A204.1 (cell line): ENCODE measurements around the gene PARS2.

ENCODE experiments used
- FAIRE-seq: peaks from 2 replicates; lab custom pipeline; 2012; peaks lifted over from hg19 to GRCh38; lab: Jason Lieb, UNC

Gene PARS2

GRCh38 chr1:54736685-54737084, 27.6 kb downstream of the PARS2 start:
- FAIRE-seq, result no peak

- no peak for FAIRE-seq
Measured at GRCh38 chr1:54728027-54728426, 36.3 kb downstream of the PARS2 start.

DNA sequence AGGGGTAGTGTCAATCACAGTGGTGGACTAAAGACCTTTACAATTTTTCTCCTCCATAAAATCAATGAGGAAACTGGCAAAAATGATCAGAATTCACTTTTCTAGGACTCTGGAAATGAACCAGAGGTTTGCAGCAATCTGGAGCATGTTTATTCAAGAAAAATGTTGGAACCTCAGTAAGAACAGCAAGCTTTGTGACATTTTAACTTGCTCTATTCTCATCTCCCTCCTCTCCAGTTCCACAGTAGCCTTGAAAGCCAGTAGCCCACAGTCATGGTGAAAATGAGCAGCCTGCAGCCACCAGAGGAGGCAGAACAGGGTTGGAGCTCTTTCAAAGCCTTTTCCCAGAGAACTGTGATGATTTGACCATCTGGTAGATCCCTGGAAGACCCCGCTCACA, 39.6 kb downstream of the PARS2 start:
- FAIRE-seq, result no peak

DNA sequence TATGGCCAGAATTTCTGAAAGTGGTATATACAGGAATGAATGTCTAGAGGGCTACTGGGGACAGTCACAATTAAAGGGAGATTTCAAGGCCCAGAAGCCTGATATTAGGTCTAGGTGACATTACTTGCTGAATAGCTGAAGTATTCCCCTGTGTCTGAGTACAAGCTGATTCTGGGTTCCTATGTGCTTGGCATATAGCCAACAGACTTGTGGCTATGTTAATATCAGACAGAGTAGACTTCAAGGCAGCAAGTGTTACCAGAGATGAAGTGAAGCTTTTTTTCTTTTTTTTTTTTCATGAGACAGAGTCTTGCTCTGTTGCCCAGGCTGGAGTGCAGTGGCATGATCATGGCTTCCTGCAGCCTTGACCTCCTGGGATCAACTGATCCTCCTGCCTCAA, 40.3 kb downstream of the PARS2 start:
- FAIRE-seq, result no peak

GRCh38 chr1:54721719-54722118, 42.6 kb downstream of the PARS2 start:
- no peak for FAIRE-seq

DNA sequence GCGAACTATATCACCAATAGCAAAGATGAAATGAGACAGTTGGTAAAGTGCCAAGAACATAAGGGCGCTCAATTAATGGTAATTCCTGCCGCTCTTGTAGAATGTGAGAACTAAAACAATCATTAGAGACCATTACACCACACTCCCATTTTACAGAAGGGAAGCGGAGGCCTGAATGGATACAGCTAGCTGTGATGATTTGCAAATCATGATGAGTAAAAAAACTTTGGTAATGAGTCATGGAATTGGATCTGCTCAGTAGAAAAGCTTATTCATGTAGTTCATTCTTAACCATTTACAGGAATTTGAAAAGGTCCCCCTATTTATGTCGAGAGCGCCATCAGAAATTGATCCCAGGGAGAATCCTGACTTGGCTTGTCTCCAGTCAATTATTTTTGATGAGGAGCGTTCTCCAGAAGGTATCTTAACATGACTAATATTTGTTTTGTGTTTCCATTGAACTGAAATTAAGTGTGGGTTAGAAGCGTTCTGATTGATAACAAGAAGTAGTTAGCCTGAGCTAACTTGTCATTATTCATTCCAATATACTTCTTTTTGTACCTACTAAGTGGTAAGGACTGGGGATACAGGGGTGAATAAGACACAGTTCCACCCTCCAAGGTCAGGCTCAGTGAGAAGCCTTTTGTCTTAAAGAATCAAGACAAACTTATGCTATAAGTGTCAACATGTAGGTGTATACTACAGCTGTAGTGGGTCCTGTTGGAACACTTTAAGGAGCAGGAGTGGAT, 47.9 kb downstream of the PARS2 start:
- no peak for FAIRE-seq

DNA sequence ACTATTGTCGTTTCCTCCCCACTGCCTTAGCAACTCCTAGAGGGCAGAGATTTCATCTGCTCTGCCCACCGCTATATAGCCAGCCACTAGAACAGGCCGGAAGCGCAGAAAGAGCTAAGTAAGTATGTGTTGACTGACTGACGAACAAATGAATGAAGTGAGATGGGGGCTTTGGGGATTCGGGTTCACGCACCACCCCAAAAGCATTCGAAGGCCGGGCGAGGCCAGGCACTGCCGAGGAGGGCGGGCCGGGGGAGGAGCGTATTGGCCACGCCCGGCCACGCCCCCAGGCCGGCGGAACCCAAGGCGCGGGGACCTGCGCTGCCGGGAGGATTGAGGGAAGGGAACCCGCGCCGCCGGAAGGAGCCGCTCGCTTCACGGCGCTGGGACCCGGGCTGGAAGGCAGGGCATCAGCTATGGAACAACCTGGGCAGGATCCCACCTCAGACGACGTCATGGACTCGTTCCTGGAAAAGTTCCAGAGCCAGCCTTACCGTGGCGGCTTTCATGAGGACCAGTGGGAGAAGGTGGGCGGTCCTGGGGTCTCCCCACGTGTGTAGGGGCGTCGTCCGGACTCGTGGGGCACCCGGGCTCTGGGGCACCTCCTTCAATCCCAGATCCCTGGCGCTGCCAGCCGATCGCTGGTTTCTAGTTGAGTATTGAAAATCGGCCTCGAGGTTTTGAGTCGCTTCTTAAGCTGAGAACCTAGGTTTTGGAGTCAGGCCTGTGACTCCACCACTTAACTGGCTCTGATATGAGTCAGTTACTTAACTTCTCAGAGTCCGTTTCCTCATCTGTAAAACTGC, 48.6 kb downstream of the PARS2 start, which contains the start of gene TTC4:
TTC4 (plus strand) TSS at position 369 of the 806 bp plus-strand sequence; CDS start at position 417, 48 bp downstream.
- no peak for FAIRE-seq

DNA sequence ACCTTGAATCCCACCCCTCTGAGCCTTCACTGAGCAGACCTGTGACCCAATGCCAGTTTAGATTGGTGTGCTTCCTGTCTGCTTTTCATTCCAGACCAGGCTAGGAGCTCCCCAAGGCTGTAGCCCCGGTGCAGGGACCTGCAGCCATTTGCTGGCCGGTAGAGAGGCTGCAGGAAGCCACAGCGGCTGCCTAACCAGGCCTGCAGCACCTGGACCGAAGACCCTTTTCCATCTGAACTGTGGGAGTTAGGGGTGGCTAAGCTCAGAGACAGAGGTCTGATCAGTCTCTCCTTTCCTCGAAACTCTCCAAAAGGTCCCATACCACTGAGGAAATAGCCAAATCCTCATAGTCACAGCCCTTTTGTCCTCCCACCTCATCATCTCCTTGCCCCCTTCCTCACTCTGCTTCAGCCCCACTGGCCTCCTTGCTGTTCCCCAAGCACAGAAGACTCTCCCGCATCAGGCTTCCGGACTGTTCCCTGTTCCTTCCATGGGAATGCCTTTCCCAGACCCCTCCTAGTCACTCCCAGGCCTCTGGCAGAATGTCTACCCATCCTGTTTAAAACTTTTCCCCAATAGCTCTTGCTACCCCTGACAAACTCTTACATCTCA, 49.3 kb downstream of the PARS2 start:
- no peak for FAIRE-seq

DNA sequence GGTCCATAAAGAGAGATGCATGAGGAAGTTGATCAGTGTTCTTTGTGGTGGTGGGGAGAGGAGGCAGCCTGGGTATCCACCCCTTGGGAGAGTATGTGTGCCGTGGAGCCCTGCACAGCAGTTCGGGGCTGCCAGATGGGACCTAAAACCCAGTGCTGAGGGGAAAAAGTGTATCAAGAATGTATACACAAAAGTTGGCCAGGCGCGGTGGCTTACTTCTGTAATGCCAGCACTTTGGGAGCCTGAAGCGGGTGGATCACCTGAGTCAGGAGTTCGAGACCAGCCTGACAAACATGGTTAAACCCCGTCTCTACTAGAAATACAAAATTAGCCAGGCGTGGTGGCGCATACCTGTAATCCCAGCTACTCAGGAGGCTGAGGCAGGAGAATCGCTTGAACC, 52.8 kb downstream of the PARS2 start:
- FAIRE-seq, result no peak

- FAIRE-seq, result no peak
Measured at GRCh38 chr1:54710841-54711240, 53.5 kb downstream of the PARS2 start.

GRCh38 chr1:54710434-54710833, 53.9 kb downstream of the PARS2 start:
- FAIRE-seq, result no peak

- no peak for FAIRE-seq
Measured at GRCh38 chr1:54709547-54710292, 54.6 kb downstream of the PARS2 start.

DNA sequence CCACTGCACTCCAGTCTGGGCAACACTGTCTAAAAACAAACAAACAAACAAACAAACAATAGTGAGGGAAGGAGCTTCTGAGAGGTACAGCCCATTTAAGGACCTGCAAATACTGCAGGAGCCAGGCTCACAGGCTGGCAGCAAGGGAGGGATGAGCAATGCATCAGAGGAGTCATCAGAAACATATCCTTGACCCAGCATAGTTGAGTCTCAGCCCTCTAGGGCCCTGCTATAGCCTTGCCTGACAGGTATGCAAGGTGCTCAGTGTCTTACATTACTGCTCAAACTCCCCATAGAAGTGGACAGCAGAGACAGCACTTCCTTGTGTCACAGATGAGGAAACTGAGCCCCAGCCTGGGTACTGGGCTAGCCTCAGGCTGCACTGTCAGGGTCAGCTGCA, 55.9 kb downstream of the PARS2 start:
- no peak for FAIRE-seq
